GM04503 (cell line): ENCODE measurements around the gene ATP6AP1.

Experiments
- DNase-seq: peaks from one replicate; pipeline ENCODE4 v3.0.0-alpha.2; 2012; ENCODE audit warnings: low read depth

Gene ATP6AP1

DNA sequence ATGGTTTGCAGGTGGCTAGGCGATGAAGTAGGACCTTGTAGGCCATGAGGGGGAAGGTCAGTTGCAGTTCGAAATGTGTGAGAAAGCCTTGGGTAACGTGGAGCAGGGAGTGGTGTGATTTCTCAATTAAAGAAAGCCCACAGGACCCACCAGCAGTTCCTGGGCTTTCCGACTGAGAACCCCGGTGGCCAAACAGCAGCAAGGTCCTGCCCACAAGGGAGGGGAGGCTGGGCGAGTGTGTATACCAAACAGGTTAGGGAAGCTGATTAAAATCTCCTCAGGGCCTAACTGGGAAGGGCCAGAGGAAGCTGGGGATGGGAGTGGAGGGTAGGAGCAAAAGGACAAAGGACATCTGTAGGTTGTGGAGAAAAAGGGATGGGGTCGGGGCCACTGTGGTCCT is 2.4 kb downstream of the ATP6AP1 start:
- no peak for DNase-seq

DNA sequence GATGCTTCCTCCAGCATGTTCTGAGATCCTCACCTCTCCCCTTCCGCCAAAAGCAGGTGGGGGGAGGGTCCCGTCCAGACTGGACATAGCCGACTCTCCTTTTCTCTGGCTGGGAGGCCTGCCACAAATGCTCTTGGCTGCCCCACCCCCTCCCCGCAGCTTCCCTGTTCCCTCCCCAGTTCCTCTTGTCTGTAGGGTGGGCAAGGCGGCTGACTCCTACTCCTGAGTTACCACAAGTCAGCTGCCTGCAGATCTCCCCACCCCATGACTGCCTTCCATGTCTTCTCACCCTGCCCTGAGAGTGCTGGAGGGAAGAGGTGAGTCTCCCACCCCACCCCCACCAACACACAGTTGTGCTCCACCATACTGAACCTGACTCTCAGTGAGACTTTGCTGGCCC is 2.9 kb downstream of the ATP6AP1 start:
- no peak for DNase-seq

- no peak for DNase-seq
These were observed 3.7 kb downstream of the ATP6AP1 start for GRCh38 chrX:154432210-154432609.

GRCh38 chrX:154433605-154434004 is 5.1 kb downstream of the ATP6AP1 start:
- DNase-seq, result no peak

GRCh38 chrX:154434394-154435168 is 6.1 kb downstream of the ATP6AP1 start:
- DNase-seq, result no peak

DNA sequence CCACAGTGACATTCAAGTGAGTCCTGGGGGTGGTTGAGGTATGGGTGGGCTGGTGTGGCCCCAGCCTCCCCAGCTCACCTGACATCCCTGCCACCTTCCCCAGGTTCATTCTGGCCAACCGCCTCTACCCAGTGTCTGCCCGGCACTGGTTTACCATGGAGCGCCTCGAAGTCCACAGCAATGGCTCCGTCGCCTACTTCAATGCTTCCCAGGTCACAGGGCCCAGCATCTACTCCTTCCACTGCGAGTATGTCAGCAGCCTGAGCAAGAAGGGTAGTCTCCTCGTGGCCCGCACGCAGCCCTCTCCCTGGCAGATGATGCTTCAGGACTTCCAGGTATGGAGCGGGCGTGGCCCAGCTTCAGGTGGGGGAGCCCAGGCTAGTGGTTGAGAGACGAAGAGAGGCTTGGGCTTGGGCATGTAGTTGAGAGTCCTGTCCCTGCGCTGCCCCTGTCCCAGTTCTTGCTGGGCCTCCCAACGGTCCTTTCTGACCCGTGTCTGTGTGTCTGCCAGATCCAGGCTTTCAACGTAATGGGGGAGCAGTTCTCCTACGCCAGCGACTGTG is 6.8 kb downstream of the ATP6AP1 start:
- no peak for DNase-seq

- no peak for DNase-seq
These were observed 8.0 kb downstream of the ATP6AP1 start for GRCh38 chrX:154436374-154436982.

DNA sequence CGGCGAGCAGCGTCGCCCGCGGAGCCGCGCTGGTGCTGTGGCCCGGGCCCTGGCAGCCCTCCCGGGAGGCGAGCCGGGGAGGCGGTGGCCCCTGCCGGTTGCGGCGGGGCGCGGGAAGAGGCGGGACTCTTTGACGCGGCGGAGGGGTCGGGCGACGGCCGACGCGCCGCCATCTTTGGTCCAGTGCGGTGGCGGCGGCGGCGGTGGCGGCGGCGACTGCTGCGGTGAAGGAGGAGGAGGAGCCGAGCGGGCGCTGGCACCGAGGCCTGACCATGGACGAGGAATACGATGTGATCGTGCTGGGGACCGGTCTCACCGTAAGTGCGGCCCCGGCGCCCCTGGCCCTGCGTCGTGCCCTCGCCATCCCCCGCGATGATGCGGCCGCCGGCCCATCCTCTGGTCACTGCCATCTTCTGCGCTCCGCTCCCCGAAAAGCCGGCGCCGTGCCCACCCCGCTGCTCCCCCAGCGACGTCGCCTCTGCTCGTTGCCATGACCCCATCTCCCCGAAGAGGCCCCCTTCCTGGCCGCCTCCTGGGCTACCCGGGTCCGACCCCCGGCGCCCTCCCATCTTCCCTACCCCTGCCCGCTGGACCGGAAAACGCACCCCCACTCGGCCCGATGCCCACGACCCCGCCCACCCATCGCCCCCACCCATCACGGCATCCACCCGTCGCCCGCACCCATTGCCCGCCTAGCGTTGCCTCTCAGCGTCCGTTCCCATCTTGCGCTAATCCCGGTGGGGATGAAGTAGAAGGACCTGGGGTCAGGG is 8.7 kb downstream of the ATP6AP1 start, which contains the start of gene GDI1:
GDI1 (plus strand) TSS at position 172 of the 770 bp plus-strand sequence; CDS start at position 273, 101 bp downstream.
- no peak for DNase-seq

- no peak for DNase-seq
These were observed 9.8 kb downstream of the ATP6AP1 start for GRCh38 chrX:154437971-154438893.

- DNase-seq, result no peak
These were observed 11.4 kb downstream of the ATP6AP1 start for GRCh38 chrX:154439841-154440240.

DNA sequence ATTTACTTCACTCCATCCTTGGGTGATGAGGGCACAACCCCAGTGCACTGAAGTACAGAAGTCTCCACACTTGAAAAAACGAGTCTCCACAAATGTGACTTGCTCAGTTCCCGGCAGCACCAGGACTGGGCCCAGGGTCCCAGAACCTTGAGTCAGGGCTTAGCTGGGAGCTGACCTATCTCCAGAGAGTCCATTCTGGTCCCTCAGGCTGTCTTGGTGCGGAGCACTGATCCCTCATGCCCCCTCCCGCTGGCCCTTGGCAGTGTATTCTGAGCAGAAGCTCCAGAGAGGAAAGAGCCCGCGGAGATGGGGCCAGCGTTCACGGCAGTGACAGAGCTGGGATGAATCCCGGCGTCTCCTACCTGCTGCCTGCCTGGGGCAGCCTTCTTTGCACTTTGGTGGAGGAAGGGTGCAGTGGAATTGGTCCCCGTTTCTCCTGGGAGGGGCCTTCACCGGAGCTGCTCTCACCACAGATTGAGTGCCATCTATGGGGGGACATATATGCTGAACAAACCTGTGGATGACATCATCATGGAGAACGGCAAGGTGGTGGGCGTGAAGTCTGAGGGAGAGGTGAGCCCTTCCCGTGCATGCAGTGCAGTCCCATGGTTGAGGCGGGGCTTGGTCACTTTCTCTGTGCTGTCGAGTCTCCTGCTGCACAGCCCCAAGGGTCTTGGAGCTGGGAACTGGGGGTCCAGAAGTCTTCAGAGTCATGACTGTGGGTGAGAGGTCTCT is 12.3 kb downstream of the ATP6AP1 start:
- DNase-seq, result no peak

DNA sequence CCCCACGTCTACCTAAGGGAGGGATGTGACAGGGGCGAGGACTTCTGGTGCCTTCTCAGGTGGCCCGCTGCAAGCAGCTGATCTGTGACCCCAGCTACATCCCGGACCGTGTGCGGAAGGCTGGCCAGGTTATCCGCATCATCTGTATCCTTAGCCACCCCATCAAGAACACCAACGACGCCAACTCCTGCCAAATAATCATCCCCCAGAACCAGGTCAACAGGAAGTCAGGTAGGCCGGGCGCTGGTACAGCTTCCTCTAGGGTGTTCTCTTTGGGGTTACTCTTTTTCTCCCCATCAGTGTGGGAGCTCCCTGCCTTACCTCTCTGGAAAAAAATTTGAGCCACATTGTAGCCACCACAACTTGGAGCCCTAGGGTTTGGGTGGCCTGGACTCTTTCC is 13.1 kb downstream of the ATP6AP1 start:
- DNase-seq, result no peak

DNA sequence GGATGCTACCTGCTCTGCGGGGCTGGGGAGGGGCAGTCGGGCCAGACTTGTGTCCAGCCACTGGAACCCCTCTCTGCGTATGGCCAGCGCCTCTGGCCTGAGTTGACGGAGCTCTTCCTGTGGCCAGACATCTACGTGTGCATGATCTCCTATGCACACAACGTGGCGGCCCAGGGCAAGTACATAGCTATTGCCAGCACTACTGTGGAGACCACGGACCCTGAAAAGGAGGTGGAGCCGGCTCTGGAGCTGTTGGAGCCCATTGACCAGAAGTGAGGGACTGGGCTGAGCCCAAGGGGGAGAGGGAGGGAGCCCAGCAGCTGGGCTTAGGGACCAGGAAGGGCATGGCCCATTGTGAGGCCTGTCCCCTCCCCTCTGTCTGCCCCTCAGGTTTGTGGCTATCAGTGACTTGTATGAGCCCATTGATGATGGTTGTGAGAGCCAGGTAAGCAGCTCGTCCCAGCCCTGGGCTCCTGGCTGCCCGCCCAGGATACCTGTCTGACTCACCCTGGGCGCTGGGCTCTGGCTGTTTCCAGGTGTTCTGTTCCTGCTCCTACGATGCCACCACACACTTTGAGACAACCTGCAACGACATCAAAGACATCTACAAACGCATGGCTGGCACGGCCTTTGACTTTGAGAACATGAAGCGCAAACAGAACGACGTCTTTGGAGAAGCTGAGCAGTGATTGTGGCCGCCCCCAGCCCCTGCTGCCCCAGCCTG is 13.7 kb downstream of the ATP6AP1 start:
- no peak for DNase-seq

GRCh38 chrX:154443479-154443910 is 15.0 kb downstream of the ATP6AP1 start:
- no peak for DNase-seq

- no peak for DNase-seq
These were observed 15.7 kb downstream of the ATP6AP1 start, which contains the start of gene FAM50A for GRCh38 chrX:154443992-154444754. Gene FAM50A, plus strand, starts transcription at chrX:154444141. Its CDS starts 95 bp downstream, at chrX:154444236.

- DNase-seq, result no peak
These were observed 16.3 kb downstream of the ATP6AP1 start for GRCh38 chrX:154444755-154445246.

GRCh38 chrX:154445776-154446175 is 17.3 kb downstream of the ATP6AP1 start:
- no peak for DNase-seq

DNA sequence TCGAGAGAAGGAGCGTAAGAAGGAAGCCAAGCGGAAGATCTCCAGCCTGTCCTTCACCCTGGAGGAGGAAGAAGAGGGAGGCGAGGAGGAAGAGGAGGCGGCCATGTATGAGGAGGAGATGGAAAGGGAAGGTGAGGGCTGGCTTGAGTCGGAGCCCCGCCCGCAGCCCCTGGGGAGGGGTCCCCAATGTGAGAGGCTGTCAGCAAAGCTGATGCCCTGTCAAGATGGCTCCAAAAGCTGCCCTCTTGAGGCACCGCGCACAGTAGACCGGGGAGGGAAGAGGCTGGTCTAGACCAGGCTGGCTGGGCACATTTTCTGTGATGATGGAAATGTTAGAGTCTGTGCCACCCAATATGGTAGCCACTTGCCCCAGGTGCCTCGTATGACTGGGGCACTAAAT is 18.0 kb downstream of the ATP6AP1 start:
- no peak for DNase-seq

GRCh38 chrX:154448484-154448883 is 20.0 kb downstream of the ATP6AP1 start:
- no peak for DNase-seq
